T-helper 1 cell treated with Interleukin-12 subunit alpha and Interleukin-12 subunit beta and Interleukin-4 antibody, amounts not matched to agents 30 μg/mL and 1 μg/mL, for 36 hours (primary cell): ENCODE measurements around the gene GNLY.

Experiments used
- H3K27ac Mint-ChIP-seq: one replicate; pipeline ENCODE4 v1.8.0; 2021; ENCODE audit warnings: mild to moderate bottlenecking, mixed read lengths
- H3K27me3 Mint-ChIP-seq: one replicate; pipeline ENCODE4 v1.8.0; 2021; ENCODE audit warnings: low read depth, mixed read lengths
- H3K36me3 Mint-ChIP-seq: one replicate; pipeline ENCODE4 v1.8.0; 2021; ENCODE audit warnings: low read depth, mixed read lengths
- H3K4me1 Mint-ChIP-seq: one replicate; pipeline ENCODE4 v1.8.0; 2021; ENCODE audit warnings: low read depth, mixed read lengths
- H3K4me3 Mint-ChIP-seq: one replicate; pipeline ENCODE4 v1.8.0; 2021; ENCODE audit warnings: mild to moderate bottlenecking, moderate library complexity, mixed read lengths
- H3K9me3 Mint-ChIP-seq: one replicate; pipeline ENCODE4 v1.8.0; 2021; ENCODE audit warnings: mixed read lengths

Gene GNLY

DNA sequence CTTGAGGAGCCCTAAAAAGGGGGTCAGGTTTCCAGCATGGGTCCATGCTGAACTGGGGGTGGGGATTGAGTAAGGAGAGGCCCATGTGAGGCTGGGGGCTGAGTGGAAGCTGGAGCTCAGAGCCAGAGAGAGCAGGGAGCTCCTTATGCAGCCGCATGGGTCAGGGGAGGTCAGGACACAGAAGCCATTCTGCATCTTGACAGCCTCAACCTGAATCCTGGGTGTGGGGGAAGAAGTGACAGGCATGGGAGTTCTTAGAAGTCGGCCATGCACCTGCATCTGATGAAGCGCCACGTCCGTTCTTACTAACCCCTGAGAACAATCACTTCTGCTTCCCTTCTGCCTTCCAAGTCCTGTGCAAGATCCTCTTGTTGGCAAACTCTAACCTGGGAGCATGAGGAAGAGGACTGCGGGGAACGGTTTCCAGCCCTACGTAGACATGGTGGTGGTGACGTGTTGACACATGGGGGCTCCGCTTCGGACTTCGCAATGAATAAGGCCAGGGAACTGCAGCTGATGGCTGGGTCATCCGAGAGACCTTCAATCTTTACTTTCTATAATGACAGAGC is 22.3 kb downstream of the GNLY start:
- H3K4me1 Mint-ChIP-seq: peaks cover 23% of the 10 kb centered on the region
- H3K9me3 Mint-ChIP-seq: peaks cover 10% of the 10 kb centered on the region
- H3K27ac Mint-ChIP-seq: no peak overlapping the region
- peaks cover 3% of the 10 kb centered on the region for H3K27me3 Mint-ChIP-seq
- peaks cover 3% of the 10 kb centered on the region for H3K36me3 Mint-ChIP-seq
- H3K4me3 Mint-ChIP-seq: no peak overlapping the region

DNA sequence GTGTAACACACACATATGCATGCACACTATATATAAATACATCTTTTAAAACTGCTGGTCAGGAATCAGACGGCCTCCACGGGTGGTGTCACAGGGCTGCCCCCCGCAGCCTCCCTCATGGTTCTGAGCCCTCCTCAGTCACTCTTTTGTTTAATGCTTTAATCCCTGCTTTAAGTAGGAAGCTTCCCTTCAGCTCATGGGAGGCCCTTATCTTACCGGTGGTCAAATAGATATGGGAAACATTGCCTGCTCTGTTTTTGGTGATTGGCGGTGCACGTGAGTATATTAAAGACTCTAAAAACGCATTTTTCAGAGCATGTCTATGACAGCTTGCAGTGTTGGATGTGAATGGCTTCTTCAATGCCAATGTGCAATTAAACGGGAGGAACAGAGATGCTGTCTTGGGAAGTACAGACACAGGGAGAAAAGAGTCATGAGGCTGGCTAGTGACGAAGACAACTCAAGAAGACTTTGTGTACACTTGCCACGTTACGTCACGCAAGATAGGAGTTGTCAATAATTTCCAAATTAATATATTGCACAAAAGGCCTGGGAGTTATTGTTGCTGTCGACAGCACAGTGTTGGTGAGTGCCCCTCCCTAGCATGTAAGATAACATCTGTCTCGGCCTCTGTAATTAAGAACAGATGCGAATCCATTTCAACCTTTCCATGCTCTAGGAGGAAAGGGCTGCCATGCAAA is 23.3 kb downstream of the GNLY start:
- Mint-ChIP-seq H3K4me3 (no peak overlapping the region), H3K36me3 (peaks cover 3% of the 10 kb centered on the region), H3K9me3 (peaks cover 10% of the 10 kb centered on the region), H3K27ac (no peak overlapping the region), H3K4me1 (peaks cover 21% of the 10 kb centered on the region), H3K27me3 (peaks cover 3% of the 10 kb centered on the region)

DNA sequence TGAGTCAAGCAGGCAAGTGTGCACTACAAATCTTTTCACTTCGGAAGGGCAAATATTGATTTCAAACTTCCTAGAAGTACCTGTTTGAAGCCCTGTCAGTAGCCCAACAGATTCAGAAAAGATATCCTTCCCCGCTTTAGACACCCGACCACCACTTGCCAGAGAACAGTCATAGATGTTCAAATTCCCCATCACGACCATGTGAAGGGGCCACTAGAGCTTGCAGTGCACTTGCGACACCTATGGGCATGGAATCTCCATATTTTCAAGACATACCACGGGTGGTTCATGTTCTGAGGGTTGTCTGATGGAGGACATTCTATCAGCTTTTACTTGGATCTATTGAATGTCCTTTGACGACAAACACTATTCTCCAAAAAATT is 23.8 kb downstream of the GNLY start:
- peaks cover 10% of the 10 kb centered on the region for H3K9me3 Mint-ChIP-seq
- H3K27me3 Mint-ChIP-seq: peaks cover 3% of the 10 kb centered on the region
- no peak overlapping the region for H3K4me3 Mint-ChIP-seq
- peaks cover 21% of the 10 kb centered on the region for H3K4me1 Mint-ChIP-seq
- H3K27ac Mint-ChIP-seq: no peak overlapping the region
- H3K36me3 Mint-ChIP-seq: peaks cover 3% of the 10 kb centered on the region

DNA sequence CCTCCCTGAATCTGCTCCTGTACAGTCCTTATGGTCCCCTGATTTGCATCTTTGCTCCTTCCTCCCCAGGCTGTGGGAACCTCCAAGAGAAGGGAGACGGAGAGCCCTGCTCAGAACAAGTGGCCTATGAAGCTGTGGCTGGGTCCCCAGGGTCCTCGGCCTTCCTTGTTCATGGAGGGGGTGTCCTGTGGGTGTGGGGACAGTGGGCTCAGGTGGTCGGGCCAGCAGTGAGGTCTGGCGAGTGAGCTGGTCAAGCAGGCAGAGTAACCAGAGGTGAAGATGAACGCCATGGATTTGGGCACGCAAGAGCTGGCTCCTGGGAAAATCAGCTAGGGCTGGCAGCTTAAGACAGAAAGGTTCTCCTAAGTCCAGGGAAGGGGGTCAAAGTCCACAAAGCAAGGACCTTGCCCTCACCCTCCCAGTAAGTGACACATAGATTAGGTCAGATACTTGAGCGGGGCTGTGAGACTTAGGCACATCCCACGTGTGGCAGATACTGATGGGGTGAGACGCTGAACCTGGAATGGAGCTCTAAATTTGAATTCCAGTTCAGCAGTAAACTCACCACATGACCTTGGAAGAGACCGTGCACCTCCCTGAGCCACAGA is 24.8 kb downstream of the GNLY start:
- Mint-ChIP-seq H3K36me3 (peaks cover 3% of the 10 kb centered on the region), H3K4me3 (no peak overlapping the region), H3K27ac (no peak overlapping the region), H3K9me3 (peaks cover 10% of the 10 kb centered on the region), H3K4me1 (peaks cover 18% of the 10 kb centered on the region), H3K27me3 (peaks cover 3% of the 10 kb centered on the region)

DNA sequence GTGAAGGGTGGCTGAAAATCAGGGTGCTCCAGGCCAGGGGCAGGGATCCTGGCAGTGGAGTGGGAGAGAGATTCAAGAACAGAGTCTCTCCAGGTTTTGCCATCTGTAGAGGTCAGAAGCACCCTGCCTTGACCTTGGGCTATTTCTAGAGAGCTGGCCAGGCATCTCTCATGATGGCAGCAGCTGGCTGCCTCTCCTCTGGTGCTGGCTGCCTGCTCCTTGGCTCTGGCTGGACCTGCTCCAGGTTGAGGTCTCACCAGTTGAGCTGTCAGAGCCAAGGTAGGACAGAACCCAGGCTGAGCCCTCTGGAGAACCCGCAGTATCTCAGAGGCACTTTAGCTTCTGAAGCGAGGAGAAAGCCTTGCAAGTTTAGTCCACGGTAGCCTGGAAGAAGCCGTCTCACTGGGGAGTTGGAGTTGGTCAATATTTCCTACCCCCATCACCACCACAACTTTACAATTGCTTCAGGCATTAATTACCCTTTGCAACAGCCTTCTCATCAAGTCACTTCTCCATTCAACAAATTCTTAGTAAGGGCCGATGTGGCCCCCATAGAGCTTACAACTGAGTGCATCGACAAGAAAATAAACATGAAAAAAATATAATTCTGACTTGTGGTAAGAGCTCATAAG is 25.6 kb downstream of the GNLY start:
- Mint-ChIP-seq H3K27me3 (peaks cover 9% of the 10 kb centered on the region), H3K36me3 (peaks cover 3% of the 10 kb centered on the region)

DNA sequence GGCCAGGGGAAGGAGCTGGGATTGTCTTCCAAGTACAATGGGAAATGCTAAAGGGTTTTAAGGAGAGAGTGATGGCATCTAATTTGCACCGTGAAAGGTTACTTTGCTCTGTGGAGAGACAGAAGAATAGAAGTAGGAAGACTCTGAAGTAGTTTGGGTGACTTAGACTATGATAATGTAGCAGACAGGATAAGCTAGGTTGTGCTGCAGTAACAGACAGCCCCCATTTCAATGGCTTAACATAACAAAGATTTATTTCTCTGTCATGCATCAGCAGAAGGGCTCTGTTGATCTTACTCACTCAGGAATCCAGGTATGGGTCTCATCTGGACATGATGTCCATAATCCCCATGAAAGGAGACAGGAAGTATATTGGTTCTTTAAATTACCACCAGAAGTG is 26.4 kb downstream of the GNLY start:
- H3K27me3 Mint-ChIP-seq: peaks cover 9% of the 10 kb centered on the region
- H3K9me3 Mint-ChIP-seq: peaks cover 10% of the 10 kb centered on the region
- H3K27ac Mint-ChIP-seq: no peak overlapping the region
- no peak overlapping the region for H3K4me3 Mint-ChIP-seq
- peaks cover 3% of the 10 kb centered on the region for H3K36me3 Mint-ChIP-seq
- peaks cover 12% of the 10 kb centered on the region for H3K4me1 Mint-ChIP-seq

More for the DNA sequence above, 25.6 kb downstream of the GNLY start:
- Mint-ChIP-seq H3K4me1 (peaks cover 18% of the 10 kb centered on the region), H3K9me3 (peaks cover 10% of the 10 kb centered on the region), H3K4me3 (no peak overlapping the region), H3K27ac (no peak overlapping the region)

DNA sequence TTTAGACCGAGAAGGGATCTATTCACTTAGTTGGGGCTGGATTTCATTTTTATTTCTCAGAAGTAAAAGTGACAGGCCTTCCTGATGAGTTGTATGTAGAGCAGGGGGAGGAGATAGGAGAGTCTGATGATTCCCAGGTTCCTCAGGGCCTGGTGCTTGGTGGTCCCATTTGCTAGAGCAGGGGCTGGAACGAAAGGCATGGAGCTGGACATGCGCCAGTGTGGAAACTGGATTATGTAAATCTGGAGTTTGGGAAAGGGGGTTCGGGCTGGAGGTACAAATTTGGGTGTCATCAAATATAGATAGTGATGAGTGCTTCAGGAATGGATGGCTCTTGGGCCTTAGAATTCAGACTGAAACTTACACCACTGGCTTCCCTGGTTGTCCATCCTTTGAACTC is 27.5 kb downstream of the GNLY start:
- Mint-ChIP-seq H3K4me3 (no peak overlapping the region), H3K36me3 (peaks cover 3% of the 10 kb centered on the region), H3K4me1 (peaks cover 6% of the 10 kb centered on the region), H3K27me3 (peaks cover 9% of the 10 kb centered on the region), H3K9me3 (peaks cover 10% of the 10 kb centered on the region), H3K27ac (no peak overlapping the region)

DNA sequence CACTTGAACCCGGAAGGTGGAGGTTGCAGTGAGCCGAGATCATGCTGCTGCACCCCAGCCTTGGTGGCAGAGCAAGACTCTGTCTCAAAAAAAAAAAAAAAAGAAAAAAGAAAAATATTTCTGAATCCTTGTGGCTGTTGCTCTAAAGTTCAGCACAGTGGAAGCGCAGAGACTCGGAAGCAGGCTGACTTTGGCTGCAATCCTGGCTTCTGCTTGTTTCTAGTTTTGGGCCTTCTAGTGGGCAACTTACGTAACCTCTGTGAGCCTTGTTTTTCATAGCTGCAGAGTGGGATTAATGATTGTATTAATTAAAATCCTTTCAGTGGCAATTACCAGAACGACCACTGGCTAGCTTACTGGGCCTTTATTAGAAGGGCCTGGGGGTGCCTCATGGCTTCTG is 28.4 kb downstream of the GNLY start:
- no peak overlapping the region for H3K4me3 Mint-ChIP-seq
- H3K36me3 Mint-ChIP-seq: peaks cover 3% of the 10 kb centered on the region
- H3K4me1 Mint-ChIP-seq: peaks cover 6% of the 10 kb centered on the region
- no peak overlapping the region for H3K27ac Mint-ChIP-seq
- peaks cover 10% of the 10 kb centered on the region for H3K9me3 Mint-ChIP-seq
- H3K27me3 Mint-ChIP-seq: peaks cover 9% of the 10 kb centered on the region

DNA sequence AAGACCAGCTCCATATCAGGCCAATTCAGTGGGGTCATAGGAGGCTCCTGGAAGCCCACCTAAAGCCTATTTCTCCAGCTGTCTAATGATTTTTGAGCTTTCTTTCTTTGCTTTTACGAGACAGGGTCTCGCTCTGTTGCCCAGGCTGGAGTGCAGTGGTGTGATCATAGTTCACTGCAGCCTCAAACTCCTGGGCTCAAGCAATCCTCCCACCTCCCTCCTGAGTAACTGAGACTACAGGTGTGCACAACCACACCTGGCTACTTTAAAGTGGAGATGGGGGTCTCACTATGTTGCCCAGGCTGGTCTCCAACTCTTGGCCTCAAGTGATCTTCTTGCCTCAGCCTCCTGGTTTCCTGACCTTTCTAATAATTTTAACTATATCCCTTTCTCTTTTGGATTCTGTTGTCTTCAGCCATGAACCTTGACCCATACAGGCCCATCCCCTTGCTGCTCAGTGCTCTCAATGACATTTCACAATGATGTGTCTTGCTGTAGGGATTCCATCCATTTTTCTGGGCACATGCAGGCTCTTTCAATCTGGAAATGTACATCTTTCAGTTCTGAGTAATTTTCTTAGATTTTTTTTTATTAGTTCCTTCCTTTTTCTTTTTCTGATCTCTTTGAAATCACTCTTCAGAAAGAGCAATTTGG is 29.7 kb downstream of the GNLY start:
- H3K4me1 Mint-ChIP-seq: peaks cover 6% of the 10 kb centered on the region
- H3K36me3 Mint-ChIP-seq: peaks cover 3% of the 10 kb centered on the region
- H3K9me3 Mint-ChIP-seq: peaks cover 10% of the 10 kb centered on the region
- H3K27ac Mint-ChIP-seq: no peak overlapping the region
- H3K4me3 Mint-ChIP-seq: no peak overlapping the region
- H3K27me3 Mint-ChIP-seq: peaks cover 13% of the 10 kb centered on the region

DNA sequence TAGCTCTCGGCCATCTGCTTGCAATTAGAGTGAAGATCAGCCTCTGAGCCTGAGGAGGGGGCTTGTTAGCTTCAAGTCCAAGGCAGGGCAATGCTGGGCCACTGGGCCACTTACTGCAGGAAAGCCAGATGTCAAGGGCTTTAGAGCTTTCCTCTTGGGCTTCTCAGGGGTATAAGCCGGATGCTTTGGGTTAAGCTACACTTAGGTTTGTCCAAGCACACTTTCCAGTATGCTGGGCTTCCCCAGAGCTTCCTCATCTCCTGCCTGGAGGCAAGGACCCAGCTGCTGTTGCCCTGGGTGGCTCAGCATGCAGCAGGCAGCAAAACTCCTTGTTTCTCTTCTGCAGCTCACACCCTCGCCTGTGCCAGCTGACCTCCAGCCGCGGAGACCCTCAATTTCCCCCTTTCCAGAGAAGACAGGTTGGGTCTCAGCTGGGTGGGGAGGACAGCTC is 30.6 kb downstream of the GNLY start:
- H3K4me3 Mint-ChIP-seq: no peak overlapping the region
- peaks cover 3% of the 10 kb centered on the region for H3K36me3 Mint-ChIP-seq
- H3K27ac Mint-ChIP-seq: no peak overlapping the region
- H3K9me3 Mint-ChIP-seq: peaks cover 10% of the 10 kb centered on the region
- H3K4me1 Mint-ChIP-seq: peaks cover 15% of the 10 kb centered on the region
- H3K27me3 Mint-ChIP-seq: peaks cover 22% of the 10 kb centered on the region

DNA sequence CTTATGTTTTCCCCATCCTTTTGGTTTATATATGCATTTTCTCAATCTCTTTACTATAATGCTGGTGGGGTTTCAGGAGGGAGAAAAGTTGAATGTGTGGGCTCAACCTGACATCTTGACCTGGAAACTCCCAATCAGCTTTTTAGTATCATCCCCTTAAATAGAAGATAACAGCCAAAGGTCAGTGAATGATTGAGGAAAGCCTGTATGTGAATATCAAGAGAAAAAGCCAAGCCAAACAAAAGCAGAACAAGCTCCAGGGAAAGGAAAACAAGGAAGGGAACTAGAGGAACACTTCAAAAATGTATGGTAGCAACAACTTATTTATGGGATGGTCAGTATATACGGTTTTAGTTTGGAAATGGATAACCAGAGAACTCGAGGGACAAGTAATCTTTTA is 31.3 kb downstream of the GNLY start:
- no peak overlapping the region for H3K4me3 Mint-ChIP-seq
- no peaks in the 10 kb centered on the region for H3K36me3 Mint-ChIP-seq
- H3K27ac Mint-ChIP-seq: no peak overlapping the region
- peaks cover 15% of the 10 kb centered on the region for H3K4me1 Mint-ChIP-seq
- H3K9me3 Mint-ChIP-seq: peaks cover 5% of the 10 kb centered on the region
- peaks cover 22% of the 10 kb centered on the region for H3K27me3 Mint-ChIP-seq

DNA sequence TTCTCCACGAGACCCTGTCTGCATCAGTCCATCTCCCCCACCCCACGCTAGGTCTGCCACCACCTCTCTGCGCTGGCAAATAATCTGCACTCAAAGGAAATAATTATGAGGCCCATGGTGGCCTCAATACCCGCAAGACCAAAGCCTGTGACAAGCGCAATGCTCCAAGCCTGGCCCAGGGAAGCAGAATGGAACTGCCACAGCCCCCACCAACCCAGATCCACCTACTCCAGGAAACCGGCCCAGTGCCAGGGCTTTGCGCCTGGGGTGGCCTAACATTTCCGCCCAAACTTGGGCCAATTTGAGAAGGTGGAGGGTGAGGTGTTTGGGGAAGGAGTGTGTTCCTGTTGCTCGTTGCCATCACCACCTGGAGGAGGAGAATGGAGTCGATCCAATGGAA is 33.6 kb downstream of the GNLY start:
- H3K4me3 Mint-ChIP-seq: no peak overlapping the region
- peaks cover 19% of the 10 kb centered on the region for H3K27me3 Mint-ChIP-seq
- H3K36me3 Mint-ChIP-seq: no peaks in the 10 kb centered on the region
- H3K9me3 Mint-ChIP-seq: no peaks in the 10 kb centered on the region
- peaks cover 15% of the 10 kb centered on the region for H3K4me1 Mint-ChIP-seq
- no peak overlapping the region for H3K27ac Mint-ChIP-seq

DNA sequence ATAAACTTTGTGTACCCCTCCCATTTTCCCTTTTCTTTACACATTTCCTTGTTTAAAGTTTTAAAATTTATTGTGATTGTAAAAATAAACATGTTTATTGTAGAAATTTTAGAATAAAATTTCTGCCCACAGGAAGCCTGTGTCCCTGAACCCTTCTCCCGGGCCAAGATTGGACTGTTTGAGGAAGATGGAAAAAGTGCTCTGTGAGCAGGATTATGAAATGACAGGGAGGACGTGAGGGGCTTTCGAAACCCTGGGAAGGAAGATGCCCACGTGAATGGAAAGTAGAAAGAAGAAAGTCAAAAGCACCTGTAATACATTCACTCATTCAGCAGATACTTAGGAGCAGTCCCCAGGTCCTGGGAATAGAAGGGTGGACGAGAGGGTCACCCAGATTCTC is 34.2 kb downstream of the GNLY start:
- Mint-ChIP-seq H3K9me3 (no peaks in the 10 kb centered on the region), H3K27ac (no peak overlapping the region), H3K4me3 (no peak overlapping the region), H3K27me3 (peaks cover 19% of the 10 kb centered on the region), H3K4me1 (peaks cover 15% of the 10 kb centered on the region), H3K36me3 (no peaks in the 10 kb centered on the region)
